ENCODE results near the gene GPR35.

- TF ChIP-seq NCOA1 (CRISPR knock-in tag; IDR thresholded peaks at IDR 0.05) = no peak
- no peak for TF ChIP-seq SAP130 (CRISPR knock-in tag; IDR thresholded peaks at IDR 0.05; ENCODE audit: low read depth)
- TF ChIP-seq NR3C1 (CRISPR knock-in tag; IDR thresholded peaks at IDR 0.05) = no peak
- no peak for TF ChIP-seq THAP8 (CRISPR knock-in tag; IDR thresholded peaks at IDR 0.05; ENCODE audit: borderline replicate concordance)
- TF ChIP-seq POLR2AphosphoS5 (IDR thresholded peaks at IDR 0.05; ENCODE audit: low read depth, low read length) = no peak
- no peak for TF ChIP-seq DBP (CRISPR knock-in tag; IDR thresholded peaks at IDR 0.05; ENCODE audit: not compliant biosample characterization)
- TF ChIP-seq JUNB (CRISPR knock-in tag; IDR thresholded peaks at IDR 0.05; ENCODE audit: borderline replicate concordance) = no peak
Measured at GRCh38 chr2:240590681-240591111, 34.6 kb upstream of the GPR35 start.
